ENCODE data around the gene ROPN1.

Gene ROPN1

GRCh38 chr3:123939706-123940105 lies 52.2 kb downstream of the ROPN1 start:
- no peak for DNase-seq (ENCODE audit: low read depth, low spot score)
- TF ChIP-seq CTCF (IDR thresholded peaks at IDR 0.05; ENCODE audit: low read depth, low read length), result no peak
- no peak overlapping the region for H3K4me3 ChIP-seq (ENCODE audit: low read depth, low read length)
- in situ Hi-C loops (cut with HindIII; ENCODE audit: low sequenced_read_pairs), result no loop called here

- no peak for TF ChIP-seq CTCF (IDR thresholded peaks at IDR 0.05; ENCODE audit: low read depth, low read length)
- in situ Hi-C loops (cut with HindIII; ENCODE audit: low sequenced_read_pairs), result no loop called here
- no peak overlapping the region for H3K4me3 ChIP-seq (ENCODE audit: low read depth, low read length)
- no peak for DNase-seq (ENCODE audit: low read depth, low spot score)
Measured at GRCh38 chr3:123936400-123936799, 55.5 kb downstream of the ROPN1 start.

- H3K4me3 ChIP-seq (ENCODE audit: low read depth, low read length), result no peak overlapping the region
- TF ChIP-seq CTCF (IDR thresholded peaks at IDR 0.05; ENCODE audit: low read depth, low read length), result no peak
- no peak for DNase-seq (ENCODE audit: low read depth, low spot score)
Measured at GRCh38 chr3:123935830-123936229, 56.1 kb downstream of the ROPN1 start.

GRCh38 chr3:123934250-123934649 lies 57.7 kb downstream of the ROPN1 start:
- no peak for DNase-seq (ENCODE audit: low read depth, low spot score)
- TF ChIP-seq CTCF (IDR thresholded peaks at IDR 0.05; ENCODE audit: low read depth, low read length), result no peak
- in situ Hi-C loops (cut with HindIII; ENCODE audit: low sequenced_read_pairs), result no loop called here
- no peak overlapping the region for H3K4me3 ChIP-seq (ENCODE audit: low read depth, low read length)

More at GRCh38 chr3:123935830-123936229, 56.1 kb downstream of the ROPN1 start:
- in situ Hi-C loops (cut with HindIII; ENCODE audit: low sequenced_read_pairs), result no loop called here

- no peak for DNase-seq (ENCODE audit: low read depth, low spot score)
- no peak for TF ChIP-seq CTCF (IDR thresholded peaks at IDR 0.05; ENCODE audit: low read depth, low read length)
- in situ Hi-C loops (cut with HindIII; ENCODE audit: low sequenced_read_pairs), result no loop called here
- H3K4me3 ChIP-seq (ENCODE audit: low read depth, low read length), result no peak overlapping the region
Measured at GRCh38 chr3:123930445-123930844, 61.5 kb downstream of the ROPN1 start.

- no peak for DNase-seq (ENCODE audit: low read depth, low spot score)
- no peak for TF ChIP-seq CTCF (IDR thresholded peaks at IDR 0.05; ENCODE audit: low read depth, low read length)
- in situ Hi-C loops (cut with HindIII; ENCODE audit: low sequenced_read_pairs), result no loop called here
- no peak overlapping the region for H3K4me3 ChIP-seq (ENCODE audit: low read depth, low read length)
Measured at GRCh38 chr3:123929325-123929724, 62.6 kb downstream of the ROPN1 start.

- H3K4me3 ChIP-seq (ENCODE audit: low read depth, low read length), result no peak overlapping the region
- no peak for DNase-seq (ENCODE audit: low read depth, low spot score)
- TF ChIP-seq CTCF (IDR thresholded peaks at IDR 0.05; ENCODE audit: low read depth, low read length), result no peak
- in situ Hi-C loops (cut with HindIII; ENCODE audit: low sequenced_read_pairs), result no loop called here
Measured at GRCh38 chr3:123926396-123926795, 65.5 kb downstream of the ROPN1 start.

Measured in astrocyte of the spinal cord (primary cell).